ENCODE data around the gene ZNF319.

ZNF319 gene

GRCh38 chr16:57999971-58000705 lies at the start of gene ZNF319:
Gene ZNF319 (minus strand): TSS chr16:58000672. CDS start chr16:57998265, 2,407 bp downstream.
- DNase-seq (ENCODE audit: low read depth): no peak

GRCh38 chr16:58049232-58050185 lies 49.0 kb upstream of the ZNF319 start:
- DNase-seq (ENCODE audit: low read depth): no peak

- no peak for DNase-seq (ENCODE audit: low read depth)
These were observed 48.2 kb upstream of the ZNF319 start for GRCh38 chr16:58048494-58049231.

- no peak for DNase-seq (ENCODE audit: low read depth)
These were observed 47.3 kb upstream of the ZNF319 start for GRCh38 chr16:58047557-58048348.

GRCh38 chr16:58046936-58047335 lies 46.5 kb upstream of the ZNF319 start:
- DNase-seq (ENCODE audit: low read depth): no peak

- no peak for DNase-seq (ENCODE audit: low read depth)
These were observed 45.8 kb upstream of the ZNF319 start for GRCh38 chr16:58046054-58046881.

- no peak for DNase-seq (ENCODE audit: low read depth)
These were observed 44.6 kb upstream of the ZNF319 start for GRCh38 chr16:58045096-58045495.

GRCh38 chr16:58044266-58045019 lies 44.0 kb upstream of the ZNF319 start:
- DNase-seq (ENCODE audit: low read depth): no peak

- DNase-seq (ENCODE audit: low read depth): no peak
These were observed 43.2 kb upstream of the ZNF319 start for GRCh38 chr16:58043571-58044155.

- DNase-seq (ENCODE audit: low read depth): no peak
These were observed 42.5 kb upstream of the ZNF319 start for GRCh38 chr16:58042886-58043515.

- DNase-seq (ENCODE audit: low read depth): no peak
These were observed 41.8 kb upstream of the ZNF319 start for GRCh38 chr16:58042001-58042885.

GRCh38 chr16:58041628-58041955 lies 41.1 kb upstream of the ZNF319 start:
- DNase-seq (ENCODE audit: low read depth): no peak

GRCh38 chr16:58040945-58041627 lies 40.6 kb upstream of the ZNF319 start:
- DNase-seq (ENCODE audit: low read depth): no peak

GRCh38 chr16:58040496-58040846 lies 40.0 kb upstream of the ZNF319 start:
- DNase-seq (ENCODE audit: low read depth): no peak

GRCh38 chr16:58039829-58040495 lies 39.5 kb upstream of the ZNF319 start:
- DNase-seq (ENCODE audit: low read depth): no peak

GRCh38 chr16:58038219-58038641 lies 37.8 kb upstream of the ZNF319 start:
- DNase-seq (ENCODE audit: low read depth): no peak
